GM21737 (cell line): ENCODE data around the gene USP40.

Source experiments
- ATAC-seq: cut with Tn5 transposase; IDR thresholded peaks from one replicate; pipeline ENCODE4 v1.9.1; 2021; ENCODE audit warnings: mild to moderate bottlenecking, moderate library complexity; ENCODE audit not compliant: unreplicated experiment

The USP40 gene

DNA sequence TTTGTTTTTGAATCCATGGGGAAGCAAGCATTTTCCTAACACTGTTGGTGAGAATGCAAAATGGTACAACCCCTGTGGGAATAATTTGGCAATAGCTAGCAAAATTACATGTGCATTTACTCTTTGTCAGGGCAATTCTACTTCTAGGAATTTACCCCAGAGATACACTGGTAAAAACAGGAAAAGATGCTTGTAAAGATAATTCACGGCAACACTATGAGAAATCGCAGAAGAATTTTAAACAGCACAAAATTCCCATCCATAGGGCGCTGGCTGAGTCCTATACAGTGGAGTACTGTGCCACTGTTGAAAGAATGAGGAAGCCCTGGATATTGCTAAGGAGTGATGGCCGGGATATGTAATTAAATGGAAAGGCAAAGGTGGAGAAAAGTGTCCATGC is 136.5 kb downstream of the USP40 start:
- ATAC-seq = no peak

DNA sequence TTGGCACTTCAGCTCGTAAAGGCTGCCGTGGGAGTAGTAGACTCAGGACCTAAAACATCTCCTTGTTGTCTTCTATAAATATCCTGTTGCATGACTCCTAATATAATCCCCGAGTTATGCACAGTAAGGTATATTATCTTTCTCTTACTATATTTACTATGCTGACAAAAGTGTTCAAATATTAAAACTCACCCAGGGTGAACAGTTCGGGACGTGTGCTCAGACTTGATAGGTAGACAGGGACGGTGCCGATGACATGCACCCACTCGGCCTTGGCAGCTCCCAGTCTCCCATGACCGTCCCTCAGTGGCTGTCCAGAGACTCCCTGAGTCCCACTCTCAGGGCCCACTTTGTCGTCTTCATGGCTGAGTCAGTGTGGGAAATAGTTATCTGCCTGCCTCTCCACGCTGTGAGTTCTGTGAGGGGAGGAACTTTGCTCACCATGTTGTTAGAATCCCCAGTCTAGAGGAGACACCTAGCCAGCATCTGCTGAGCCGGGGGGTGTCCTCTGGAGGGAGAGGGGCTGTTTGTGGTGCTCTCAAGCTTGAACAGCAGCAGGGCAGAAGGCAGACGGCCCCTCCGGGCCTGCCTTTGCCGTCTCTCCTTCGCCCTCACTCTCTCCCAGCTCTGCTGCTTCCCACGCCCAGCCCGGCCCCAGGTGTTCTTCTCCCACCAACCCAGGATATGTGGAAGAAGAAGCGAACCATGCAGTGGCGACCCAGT is 137.2 kb downstream of the USP40 start:
- ATAC-seq = no peak

DNA sequence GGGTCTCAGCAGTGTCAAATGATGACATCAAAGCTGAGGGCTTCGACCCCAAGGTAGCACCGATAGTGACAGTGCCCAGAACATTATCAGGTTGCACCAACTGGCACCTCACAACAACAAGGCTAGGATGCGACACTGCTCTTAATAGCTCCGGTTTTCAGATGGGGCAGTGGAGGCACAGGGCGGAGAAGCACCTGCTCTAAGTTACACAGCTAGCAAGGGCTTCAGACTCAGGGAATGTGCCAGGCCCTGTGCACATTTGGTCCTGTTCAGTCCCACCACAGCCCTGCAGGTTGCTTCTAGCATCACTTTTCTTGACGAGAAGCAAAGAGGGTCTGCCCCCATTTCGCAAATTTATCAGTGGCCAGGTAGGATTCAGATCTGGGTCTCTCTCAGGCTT is 138.1 kb downstream of the USP40 start:
- no peak for ATAC-seq

DNA sequence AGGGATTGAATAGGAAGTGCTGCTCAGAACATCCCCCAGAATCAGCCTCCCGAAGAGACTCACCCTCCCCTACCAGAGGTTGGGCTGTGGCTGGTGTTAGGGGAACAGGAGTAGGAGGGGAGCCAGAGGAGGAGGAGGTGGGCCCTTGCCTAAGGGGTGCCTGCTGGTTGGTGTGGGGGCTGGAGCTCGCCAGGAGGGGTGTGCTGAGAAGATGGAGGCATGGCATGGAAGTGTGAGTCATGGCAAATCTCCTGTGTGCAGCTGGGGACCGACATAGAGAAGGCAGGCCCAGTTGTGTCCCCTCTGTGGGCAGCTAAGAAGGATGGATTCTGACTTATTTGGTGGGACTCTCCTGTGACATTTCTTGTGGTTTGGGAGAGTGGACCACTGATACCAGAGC is 138.6 kb downstream of the USP40 start:
- no peak for ATAC-seq

DNA sequence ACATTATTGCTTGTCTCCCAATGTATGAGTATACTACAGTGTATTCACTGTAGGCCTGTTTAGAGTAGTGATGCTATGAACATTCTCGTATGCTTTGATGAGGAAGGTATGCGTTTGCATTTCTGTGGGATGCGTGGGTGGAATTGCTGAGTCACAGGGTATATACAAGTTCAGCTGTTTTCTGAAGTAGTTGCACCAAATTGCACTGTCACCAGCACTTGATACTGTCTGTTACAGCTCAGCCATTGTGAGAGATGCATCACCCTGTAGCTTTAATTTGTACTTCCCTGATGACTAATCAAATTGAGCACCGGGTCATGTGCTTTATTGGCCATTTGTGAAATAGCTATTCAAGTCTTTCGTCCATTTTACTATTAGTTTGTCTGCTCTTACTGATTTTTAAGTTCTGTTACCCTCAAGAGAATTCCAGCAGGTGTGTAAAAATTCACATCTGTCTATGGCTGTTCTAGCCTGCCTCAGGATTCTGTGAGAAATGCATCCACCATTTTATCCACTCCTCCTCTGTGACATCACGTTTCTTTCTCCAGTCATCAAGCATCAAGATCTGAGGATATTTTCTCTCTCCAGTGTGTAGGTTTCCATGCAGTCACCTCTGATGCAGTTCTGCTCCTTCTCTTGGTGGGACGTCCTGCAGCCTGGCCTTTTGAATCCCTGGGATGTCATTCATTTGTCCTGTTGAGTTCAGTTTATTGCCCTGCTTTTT is 139.8 kb downstream of the USP40 start:
- ATAC-seq = no peak
